HG03135 (cell line): ENCODE results near the gene SNX24.

ENCODE experiments used
- ATAC-seq: cut with Tn5 transposase; IDR thresholded peaks from one replicate; pipeline ENCODE4 v1.9.1; 2021; ENCODE audit warnings: mild to moderate bottlenecking, moderate library complexity; ENCODE audit not compliant: unreplicated experiment

SNX24 gene

DNA sequence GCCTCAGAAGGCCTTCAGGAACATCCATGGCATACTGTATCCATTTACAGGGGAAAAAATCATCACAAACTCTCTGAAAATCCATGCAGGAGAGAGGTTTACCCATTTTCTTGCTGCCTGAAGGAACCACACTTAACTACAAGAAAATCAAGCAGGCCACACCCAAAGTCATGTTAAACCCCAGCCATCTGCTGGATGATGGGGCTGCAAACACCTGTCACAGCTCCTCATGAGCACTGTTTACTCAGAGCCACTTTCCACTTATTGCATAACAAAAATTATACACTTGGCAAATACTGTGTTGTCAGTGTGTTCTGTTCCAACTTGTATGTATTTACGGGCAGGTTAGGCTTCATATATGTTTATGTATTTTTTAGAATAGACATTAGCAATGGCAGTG is 155.3 kb downstream of the SNX24 start:
- ATAC-seq = no peak

DNA sequence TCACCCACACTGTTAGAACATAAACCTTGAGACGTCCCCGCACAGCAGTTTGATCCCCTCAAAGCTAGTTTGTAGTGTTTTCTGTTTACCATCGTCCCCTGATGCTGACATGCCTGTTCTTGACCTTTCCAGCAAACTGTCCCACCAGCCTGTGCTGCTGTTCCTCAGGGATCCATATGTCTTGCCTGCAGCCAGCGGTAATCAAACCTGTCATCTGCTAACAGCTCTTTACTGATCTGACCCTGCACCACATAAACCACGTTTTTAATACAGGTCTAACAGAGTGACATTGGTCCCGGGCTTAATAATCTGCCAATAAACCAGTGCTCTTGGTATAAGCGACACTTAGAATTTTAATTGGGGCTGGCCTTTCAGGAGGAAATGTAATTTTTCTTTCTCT is 156.4 kb downstream of the SNX24 start:
- no peak for ATAC-seq

DNA sequence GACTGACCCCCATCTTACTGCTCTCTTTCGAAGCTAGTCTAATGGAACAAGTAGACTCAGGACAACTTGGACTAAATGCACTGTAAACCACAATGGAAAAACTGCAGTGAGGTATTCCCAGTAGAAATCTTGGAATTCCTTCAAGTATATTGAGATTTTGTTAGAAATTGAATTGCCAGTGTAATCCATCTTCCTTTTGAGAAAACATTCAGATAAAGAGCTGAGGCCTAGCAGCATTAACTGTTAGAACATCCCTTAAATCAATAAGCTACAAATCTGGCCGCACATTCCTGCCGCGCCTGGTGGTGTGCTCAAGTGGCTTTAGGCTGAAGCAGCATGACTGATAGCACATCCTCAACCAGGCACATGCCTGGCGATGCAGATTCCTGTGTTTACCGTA is 161.8 kb downstream of the SNX24 start:
- ATAC-seq = no peak

DNA sequence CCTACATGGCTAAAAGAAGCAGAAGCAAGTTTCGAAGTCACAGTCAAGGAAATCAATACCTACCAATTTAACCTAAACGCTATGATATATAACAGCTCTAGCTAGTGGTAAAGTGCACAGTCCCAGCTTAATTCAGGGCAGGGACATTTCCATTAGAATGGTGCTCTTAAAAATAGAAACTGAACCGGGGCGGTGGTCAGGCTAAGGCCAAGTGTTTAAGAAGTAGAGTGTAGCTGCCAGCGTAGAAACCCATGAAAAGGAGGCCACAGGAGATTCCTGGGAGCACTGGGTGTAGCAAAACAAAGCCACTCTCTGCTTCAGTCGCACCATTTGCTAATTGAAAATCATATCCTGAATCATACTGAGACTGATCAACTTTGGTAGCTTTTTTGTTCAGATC is 162.3 kb downstream of the SNX24 start:
- no peak for ATAC-seq

DNA sequence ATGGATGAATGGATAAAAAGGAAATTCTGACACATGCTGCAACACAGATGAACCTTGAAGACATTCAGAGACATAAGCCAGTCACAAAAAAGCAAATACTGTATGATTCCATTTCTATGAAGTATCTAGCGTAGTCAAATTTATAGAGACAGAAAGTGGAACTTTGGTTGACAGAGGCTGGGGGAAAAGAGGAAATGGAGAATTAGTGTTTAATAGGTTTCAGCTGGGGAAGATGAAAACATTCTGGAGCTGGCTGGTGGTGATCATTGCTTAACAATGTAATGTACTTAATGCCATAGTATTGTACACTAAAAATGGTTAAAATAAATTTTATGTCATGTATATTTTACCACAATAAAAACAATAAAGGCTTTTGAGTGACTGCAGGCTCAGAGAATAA is 166.9 kb downstream of the SNX24 start:
- no peak for ATAC-seq

DNA sequence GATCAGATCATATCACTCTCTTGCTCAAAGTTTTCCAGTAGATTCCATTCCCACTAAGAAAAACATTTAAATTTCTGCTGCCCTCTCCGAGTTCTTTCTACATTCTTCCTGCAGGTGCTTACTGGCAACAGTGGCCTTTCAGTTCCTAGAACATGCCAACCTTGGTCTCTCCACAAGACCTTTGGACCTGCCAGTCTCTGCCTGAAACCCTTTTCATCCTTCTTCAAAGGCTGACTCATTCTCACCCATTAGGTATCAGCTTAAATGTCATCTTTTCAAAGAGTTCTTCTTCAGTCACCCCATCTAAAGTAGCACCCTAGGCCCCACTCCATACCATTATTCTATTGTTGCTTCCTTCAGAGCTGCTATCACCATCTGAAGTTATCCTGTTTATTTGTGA is 169.3 kb downstream of the SNX24 start:
- no peak for ATAC-seq

DNA sequence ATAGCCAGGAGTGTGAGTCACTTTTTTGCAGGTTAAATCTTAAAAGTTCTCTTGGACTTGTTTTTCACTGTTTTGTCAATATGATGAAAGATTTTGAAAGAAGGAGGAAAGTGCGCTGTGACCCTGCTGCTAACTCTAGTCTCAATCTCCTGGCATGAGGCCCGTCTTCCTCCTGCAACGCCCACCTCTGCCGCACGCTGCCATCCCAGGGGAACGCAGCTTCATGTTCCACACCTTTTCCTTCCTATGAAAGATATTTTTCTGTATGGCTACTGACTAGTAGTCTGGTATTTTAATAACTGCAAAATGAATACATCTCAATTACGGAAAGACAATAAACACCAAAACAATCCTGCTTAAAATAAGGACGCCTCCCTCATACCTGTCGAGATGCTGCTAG is 182.8 kb downstream of the SNX24 start:
- no peak for ATAC-seq

DNA sequence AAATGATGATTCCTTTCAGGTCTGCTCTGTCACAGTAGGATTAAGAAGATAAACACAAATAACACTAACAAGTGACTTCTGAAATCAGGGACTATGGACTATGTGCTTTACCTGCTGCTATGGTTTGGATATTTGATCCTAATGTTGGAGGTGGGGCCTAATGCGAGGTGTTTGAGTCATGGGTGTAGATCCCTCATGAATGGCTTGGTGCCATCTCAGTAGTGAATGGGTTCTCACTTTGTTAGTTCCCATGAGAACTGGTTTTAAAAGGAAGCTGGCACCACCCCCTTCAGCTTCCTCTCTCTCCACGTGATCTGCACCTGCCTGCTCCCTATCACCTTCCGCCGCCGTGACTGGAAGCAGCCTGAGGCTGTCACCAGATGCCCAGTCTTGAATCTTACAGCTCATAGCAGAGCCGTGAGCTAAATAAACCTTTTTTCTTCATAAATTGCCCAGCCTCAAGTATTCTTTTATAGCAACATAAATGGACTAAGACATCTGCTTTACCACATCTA is 187.8 kb downstream of the SNX24 start:
- ATAC-seq = no peak

DNA sequence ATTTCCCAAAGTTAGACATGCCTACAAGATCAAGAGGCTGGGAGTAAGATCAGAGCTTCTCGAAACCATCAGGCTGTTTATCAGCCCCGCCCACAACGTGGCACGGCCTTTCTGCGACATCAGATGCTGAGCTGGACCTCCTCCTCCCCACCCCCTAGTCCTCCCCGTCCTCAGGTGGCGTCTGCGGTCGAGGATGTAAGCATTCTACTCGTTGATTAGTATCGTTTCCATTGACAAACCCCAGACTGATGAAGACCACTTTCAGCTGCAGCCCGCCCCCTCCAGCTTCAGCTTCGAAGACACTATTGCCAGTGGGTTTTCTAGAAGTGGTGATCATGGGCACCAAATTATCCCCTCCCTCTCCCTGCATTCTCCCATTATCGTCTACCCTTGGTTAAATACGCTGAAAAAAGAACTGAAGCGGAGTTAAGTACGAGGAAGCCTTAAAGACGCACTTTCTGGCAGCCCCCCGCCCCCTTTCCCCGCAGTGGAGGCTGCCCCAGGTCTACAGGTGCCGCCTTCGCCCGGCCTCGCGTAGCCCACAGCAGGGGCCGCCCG is 190.0 kb downstream of the SNX24 start:
- no peak for ATAC-seq

DNA sequence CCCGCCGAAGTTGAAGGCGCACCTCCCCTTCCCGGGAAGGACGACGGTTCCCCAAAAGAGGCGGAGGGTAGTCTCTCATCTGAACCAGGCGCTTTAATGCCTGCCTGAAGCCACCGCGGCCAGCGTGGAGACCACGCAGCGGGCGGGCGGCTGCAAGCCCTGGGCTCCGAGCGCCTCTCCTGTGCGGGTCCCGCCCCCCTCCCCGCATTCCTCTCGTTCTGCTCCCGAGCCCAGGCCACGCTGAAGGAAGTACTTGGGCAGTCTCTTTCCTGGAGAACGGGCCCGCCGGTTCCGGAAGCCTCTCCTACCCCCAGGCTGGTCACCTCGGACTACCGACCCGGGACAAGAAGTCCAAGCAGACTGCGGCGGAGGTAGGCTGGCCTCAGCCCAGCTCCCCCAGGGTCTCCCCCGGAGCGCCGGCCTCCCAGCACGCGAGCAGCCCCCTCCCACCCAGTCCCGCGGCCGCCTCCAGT is 190.5 kb downstream of the SNX24 start:
- ATAC-seq = peak; percentile 31

DNA sequence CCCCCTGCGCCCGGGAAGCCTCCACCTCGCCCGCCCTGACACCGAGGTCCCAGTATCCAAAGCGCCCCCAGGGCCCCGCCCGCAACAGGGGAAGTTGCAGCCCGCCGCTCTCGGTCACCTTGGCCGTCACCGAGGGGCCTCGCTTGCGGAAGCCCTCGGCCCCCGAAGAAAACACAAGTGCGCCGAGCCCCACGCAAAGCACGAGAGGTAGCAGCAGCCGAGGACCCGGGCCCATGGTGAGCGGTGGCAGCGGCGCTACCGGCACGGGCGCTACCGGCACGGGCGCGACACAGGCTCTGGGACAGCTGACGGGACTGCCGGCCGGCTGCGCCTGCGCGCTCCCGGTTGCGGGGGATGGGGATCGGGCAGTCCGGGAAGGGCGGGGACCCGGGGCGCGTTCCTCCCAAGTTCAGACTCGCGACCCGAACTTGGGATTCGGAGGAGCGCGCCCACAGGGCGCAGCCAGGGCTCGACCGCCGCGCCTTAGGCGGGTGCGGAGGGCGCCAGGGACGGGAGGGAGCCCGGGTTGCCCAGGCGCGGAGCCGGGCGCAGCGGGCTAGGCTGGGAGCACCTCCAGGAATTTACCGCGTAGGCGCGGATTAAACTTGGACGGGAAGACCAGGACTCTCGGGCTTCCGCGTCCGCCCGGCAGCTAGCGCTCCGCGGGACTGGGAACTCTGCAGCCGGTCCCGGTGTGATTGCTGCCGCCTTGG is 191.1 kb downstream of the SNX24 start, which contains the start of gene PPIC:
Gene PPIC, minus strand, starts transcription at position 335 of the 713 bp plus-strand sequence. Its CDS starts 100 bp downstream, at position 235.
- ATAC-seq = peak; percentile 54

DNA sequence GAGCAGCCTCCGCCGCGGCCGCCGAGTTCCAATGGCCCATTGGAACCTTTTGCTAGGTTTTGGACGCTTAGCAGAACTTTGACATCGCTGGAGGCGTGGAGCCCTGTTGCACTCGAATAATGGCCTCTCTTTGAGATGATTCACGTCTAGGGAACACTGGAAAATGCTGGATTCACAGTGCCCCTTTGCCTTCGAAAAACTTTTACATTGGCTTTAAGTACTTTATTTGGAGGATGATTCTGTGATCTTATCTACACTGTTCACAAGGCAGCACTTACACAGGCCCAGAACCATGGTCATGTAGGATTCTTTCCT is 191.6 kb downstream of the SNX24 start:
- no peak for ATAC-seq

DNA sequence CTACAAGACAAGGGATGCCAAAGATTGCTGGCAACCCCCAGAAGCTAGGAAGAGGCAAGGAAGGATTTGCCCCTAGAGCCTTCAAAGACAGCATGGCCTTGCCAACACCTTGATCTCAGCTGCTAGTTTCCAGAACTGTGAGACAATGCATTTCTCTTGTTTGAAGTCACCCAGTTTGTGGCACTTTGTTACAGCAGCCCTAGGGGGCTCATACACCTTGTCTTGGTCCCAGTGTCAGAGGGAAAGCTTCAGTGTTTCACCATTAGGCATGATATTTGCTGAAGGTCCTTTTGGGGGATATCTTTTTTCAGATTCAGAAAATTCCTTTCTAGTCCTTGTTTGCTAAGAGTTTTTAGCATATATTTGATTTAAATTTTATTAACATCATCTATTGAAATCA is 194.3 kb downstream of the SNX24 start:
- no peak for ATAC-seq

DNA sequence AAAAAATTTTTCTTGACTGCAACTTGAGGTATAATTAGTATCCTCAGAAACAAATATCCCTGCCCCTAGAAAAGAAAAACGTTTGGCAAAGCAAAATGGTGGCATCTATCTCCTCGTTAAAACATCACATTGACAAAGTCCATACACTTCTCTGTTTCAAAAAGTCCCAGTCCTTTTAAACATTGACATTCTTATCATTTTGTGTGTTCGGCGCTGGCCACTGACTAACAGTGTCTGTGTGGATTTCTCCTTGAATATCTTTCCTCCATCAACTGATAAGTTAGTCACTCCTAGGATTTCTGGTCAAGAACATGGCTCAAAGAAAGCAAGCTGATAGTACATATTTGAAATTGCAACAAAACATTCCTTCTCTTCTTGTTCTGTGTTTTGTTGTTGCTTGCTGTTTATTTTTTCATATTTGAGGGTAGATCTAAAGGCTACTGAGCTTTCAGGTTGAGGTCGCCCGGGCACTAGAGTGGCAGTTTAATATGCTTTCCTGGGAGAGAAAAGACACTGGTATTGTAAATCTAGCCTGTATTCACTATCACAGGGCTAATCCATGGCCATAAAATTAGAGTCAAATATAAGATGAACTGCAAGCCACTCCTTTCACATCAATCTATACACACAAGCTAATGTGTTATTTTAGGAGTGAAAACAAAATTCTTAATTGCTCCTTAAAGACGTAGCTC is 199.7 kb downstream of the SNX24 start:
- no peak for ATAC-seq

DNA sequence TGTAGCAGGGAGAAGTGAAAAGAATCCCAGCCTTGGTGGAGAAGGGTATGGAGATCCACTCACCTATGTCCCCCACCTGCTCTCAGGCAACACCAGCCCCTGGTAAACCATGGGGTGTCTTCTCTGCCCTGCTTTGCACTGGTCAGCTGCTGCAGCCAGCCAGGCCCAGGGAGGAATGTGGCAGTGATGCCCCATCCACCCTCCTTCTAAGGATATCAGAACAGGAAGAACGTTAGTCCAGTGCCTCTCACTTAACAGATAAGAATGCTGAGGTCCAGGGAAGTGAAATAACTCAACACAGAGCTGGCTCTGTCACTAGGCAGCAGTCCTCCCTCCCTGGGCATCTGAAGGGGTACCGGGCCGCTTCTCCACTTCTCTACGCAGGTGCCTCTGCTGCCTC is 200.8 kb downstream of the SNX24 start:
- no peak for ATAC-seq

DNA sequence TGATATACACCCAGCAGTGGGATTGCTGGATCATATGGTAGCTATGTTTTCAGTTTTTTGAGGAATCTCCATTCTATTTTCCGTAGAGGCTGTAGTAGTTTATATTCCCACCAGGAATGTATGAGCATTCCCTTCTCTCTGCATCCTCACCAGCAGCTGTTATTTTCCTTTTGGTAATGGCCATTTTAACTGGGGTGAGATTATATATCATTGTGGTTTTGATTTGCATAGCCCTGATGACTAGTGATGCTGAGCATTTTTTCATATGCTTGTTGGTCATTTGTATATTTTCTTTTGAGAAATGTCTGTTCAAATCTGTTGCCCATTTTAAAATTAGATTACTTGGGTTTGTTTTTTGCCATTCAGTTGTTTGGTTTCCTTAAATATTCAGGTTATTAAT is 202.3 kb downstream of the SNX24 start:
- no peak for ATAC-seq

DNA sequence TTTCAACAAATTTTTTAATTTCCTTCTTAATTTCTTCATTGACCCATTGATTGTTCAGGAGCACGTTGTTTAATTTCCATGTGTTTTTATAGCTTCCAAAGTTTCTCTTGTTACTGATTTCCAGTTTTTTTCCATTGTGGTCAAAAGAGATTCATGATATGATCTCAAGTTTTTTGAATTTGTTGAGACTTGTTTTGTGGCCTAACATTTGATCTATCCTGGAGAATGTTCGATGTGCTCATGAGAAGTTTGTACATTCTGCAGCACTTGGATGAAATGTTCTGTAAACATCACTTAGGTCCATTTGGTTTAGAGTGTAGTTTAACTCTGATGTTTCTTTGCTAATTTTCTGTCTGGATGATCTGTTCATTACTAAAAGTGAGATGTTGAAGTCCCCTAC is 205.8 kb downstream of the SNX24 start:
- ATAC-seq = no peak
